Measurements from ENCODE around the gene MMP17.

- TF ChIP-seq REST (IDR thresholded peaks at IDR 0.05; ENCODE audit: low read depth, low read length) (no peak), STAT3 (IDR thresholded peaks at IDR 0.05; ENCODE audit: low read depth, low read length) (no peak), EP300 (IDR thresholded peaks at IDR 0.05; ENCODE audit: borderline replicate concordance in 1 of 2, control insufficient read depth in 1 of 2, low read depth in 2 of 2, low read length in 2 of 2) (no peak), CTCF (IDR thresholded peaks at IDR 0.05 in 2 of 3, conservative IDR thresholded peaks at IDR 0.05 in 1 of 3; ENCODE audit: control insufficient read depth in 2 of 3, extremely low read depth in 1 of 3, insufficient read depth in 1 of 3, low read depth in 3 of 3, low read length in 3 of 3) (no peak), ZNF274 (IDR thresholded peaks at IDR 0.05; ENCODE audit: insufficient read depth, insufficient read length) (no peak), PML (IDR thresholded peaks at IDR 0.05; ENCODE audit: low read length) (no peak)
- TF ChIP-seq, protein P1, sequence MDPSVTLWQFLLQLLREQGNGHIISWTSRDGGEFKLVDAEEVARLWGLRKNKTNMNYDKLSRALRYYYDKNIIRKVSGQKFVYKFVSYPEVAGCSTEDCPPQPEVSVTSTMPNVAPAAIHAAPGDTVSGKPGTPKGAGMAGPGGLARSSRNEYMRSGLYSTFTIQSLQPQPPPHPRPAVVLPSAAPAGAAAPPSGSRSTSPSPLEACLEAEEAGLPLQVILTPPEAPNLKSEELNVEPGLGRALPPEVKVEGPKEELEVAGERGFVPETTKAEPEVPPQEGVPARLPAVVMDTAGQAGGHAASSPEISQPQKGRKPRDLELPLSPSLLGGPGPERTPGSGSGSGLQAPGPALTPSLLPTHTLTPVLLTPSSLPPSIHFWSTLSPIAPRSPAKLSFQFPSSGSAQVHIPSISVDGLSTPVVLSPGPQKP (IDR thresholded peaks at IDR 0.05; ENCODE audit: low read depth, low read length): no peak
Measured at GRCh38 chr12:131869871-131870418, 41.8 kb downstream of the MMP17 start.

All from GM12878 (cell line).